HG02623 (cell line): Measurements from ENCODE around the gene ZNF385B.
A peak's percentile ranks its signal among the peaks of the same experiment; 100 is the strongest.

Source experiments
- ATAC-seq: cut with Tn5 transposase; IDR thresholded peaks from one replicate; pipeline ENCODE4 v1.9.1; 2021; ENCODE audit warnings: moderate library complexity; ENCODE audit not compliant: unreplicated experiment

Gene ZNF385B

GRCh38 chr2:179410552-179411356 lies 450.7 kb downstream of the ZNF385B start:
- peak; percentile 79 for ATAC-seq

- ATAC-seq: no peak
These were observed 457.8 kb downstream of the ZNF385B start for GRCh38 chr2:179403624-179404023.

DNA sequence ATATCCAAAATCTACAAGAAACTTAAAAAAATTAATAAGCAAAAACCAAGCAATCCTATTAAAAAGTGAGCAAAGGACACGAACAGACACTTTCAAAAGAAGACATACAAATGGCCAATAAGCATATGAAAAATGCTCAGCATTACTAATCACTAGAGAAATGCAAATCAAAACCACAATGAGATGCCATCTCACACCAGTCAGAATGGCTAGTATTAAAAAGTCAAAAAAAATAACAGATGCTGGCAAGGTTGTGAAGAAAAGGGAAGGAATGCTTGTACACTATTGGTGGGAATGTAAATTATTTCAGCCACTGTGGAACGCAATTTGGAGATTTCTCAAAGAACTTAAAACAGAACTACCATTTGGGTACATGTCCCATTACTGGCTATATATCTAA lies 467.9 kb downstream of the ZNF385B start:
- ATAC-seq: no peak
